ENCODE measurements around the gene BMI1. TPM values are rescaled to one million over a fixed set of nuclear protein-coding genes. Genes with fewer than 3 reads are reported as not detected.

BMI1 gene
- total and polyA plus RNA-seq, 10 donors: 26.9 to 89.7 (median 64.2) TPM

DNA sequence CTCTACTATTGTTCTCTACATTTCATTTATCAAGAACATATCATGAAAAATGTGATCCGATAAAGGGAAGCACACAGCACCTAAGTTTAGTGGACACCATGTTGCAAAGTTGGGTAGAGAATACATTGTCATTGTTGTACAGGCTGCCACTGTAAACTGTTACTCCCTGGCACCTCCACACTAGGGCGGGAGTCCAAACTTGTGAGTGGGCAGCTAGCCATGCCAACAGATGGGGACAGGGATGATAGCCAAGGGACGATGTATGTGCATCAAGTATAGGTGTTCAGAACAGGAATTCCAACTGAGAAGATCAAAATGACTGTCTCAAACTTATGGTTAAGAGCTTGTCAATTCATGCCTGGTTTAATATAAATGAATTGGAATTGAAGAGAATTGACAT lies 35.8 kb upstream of the BMI1 start:
- H3K9me3 ChIP-seq: no peaks in the 10 kb centered on the region
- peaks cover 0 to 5% (median 0%) of the 10 kb centered on the region in 7 donors for H3K27me3 ChIP-seq (replicated peaks in 1 of 7)
- no peaks in the 10 kb centered on the region for H3K36me3 ChIP-seq
- no peak overlapping the region for H3K27ac ChIP-seq
- WGBS, 5 donors: 85 to 91% (median 88%) methylated on average over 3 of the region's 3 CpGs
- no peak overlapping the region for H3K4me3 ChIP-seq
- intact Hi-C loops (cut with DNase I; ENCODE audit: low total_unique reads): no loop called here
- H3K4me1 ChIP-seq: no peaks in the 10 kb centered on the region
- DNase-seq: no peak
- TF ChIP-seq, protein P1, sequence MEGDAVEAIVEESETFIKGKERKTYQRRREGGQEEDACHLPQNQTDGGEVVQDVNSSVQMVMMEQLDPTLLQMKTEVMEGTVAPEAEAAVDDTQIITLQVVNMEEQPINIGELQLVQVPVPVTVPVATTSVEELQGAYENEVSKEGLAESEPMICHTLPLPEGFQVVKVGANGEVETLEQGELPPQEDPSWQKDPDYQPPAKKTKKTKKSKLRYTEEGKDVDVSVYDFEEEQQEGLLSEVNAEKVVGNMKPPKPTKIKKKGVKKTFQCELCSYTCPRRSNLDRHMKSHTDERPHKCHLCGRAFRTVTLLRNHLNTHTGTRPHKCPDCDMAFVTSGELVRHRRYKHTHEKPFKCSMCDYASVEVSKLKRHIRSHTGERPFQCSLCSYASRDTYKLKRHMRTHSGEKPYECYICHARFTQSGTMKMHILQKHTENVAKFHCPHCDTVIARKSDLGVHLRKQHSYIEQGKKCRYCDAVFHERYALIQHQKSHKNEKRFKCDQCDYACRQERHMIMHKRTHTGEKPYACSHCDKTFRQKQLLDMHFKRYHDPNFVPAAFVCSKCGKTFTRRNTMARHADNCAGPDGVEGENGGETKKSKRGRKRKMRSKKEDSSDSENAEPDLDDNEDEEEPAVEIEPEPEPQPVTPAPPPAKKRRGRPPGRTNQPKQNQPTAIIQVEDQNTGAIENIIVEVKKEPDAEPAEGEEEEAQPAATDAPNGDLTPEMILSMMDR (IDR thresholded peaks at IDR 0.05 in 8 of 11, conservative IDR thresholded peaks at IDR 0.05 in 3 of 11): no peak
- TF ChIP-seq POLR2A (IDR thresholded peaks at IDR 0.05): no peak
- no peak for TF ChIP-seq POLR2AphosphoS5 (IDR thresholded peaks at IDR 0.05)

DNA sequence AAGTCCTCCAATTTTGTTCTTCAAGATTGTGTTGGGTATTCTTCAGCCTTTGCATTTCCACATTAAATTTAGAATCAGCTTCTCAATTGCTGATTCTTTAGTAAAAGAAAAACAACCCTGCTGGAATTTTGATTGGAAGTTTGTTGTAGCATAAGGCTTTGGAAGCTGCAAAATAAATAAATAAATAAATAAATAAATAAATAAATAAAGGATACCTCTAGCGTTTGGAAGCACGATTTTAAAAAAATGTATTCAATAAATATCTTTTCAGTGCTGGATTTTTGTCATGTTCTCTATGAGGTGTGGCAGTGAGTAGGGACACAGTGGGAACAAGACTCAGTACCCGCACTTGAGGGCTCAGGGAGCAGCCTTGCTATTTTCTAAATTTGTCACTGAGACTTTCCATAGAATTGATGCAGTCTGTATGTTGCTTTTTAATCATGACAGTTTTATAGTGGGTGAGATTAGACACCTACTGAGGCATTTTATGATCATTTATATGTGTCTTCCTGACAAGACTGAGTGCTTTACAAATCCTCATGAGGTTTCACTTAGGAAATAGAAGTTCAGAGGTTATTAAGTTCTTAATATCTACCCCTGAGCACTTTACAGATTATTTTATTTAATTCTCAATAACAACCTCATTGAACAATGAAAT lies 27.0 kb upstream of the BMI1 start:
- Histone ChIP-seq H3K9me3 (no peaks in the 10 kb centered on the region), H3K27me3 (replicated peaks in 1 of 7) (peaks cover 0 to 26% (median 0%) of the 10 kb centered on the region in 7 donors)
- WGBS, 5 donors: 92 to 97% (median 96%) methylated on average over 3 of the region's 3 CpGs

DNA sequence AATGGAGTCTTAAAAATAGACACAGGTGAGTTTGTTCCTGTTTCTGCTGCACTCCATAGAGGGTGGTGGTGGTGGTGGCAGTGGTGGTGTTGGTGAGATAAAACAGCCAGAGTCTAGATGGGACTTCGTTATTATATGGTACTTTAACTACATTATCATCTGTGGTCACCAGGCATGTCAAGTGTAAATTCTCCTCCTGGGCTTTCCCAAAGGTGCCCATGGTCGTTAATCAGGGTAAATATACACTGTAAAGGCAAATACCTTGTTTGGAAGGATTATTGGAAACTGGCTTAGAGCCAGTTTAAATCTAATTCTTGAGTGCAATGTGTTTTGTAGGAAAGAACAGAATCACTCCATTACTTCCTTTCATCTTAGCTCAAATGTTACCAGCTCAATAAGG lies 26.2 kb upstream of the BMI1 start:
- 57 to 86% (median 62%) methylated on average over 2 of the region's 2 CpGs for WGBS, 5 donors
- Histone ChIP-seq H3K9me3 (no peaks in the 10 kb centered on the region), H3K36me3 (no peaks in the 10 kb centered on the region), H3K4me3 (no peak overlapping the region), H3K27ac (no peak overlapping the region), H3K4me1 (no peaks in the 10 kb centered on the region), H3K27me3 (replicated peaks in 1 of 7) (peaks cover 0 to 26% (median 0%) of the 10 kb centered on the region in 7 donors)
- intact Hi-C loops (cut with DNase I; ENCODE audit: low total_unique reads): no loop called here
- TF ChIP-seq POLR2AphosphoS5 (IDR thresholded peaks at IDR 0.05): no peak
- TF ChIP-seq, protein P1 (IDR thresholded peaks at IDR 0.05 in 8 of 11, conservative IDR thresholded peaks at IDR 0.05 in 3 of 11): no peak
- DNase-seq: no peak

More for the DNA sequence above, 27.0 kb upstream of the BMI1 start:
- Histone ChIP-seq H3K27ac (no peak overlapping the region), H3K4me3 (no peak overlapping the region), H3K4me1 (no peaks in the 10 kb centered on the region), H3K36me3 (no peaks in the 10 kb centered on the region)
- no peak for DNase-seq
- intact Hi-C loops (cut with DNase I; ENCODE audit: low total_unique reads): no loop called here
- TF ChIP-seq POLR2A (IDR thresholded peaks at IDR 0.05): no peak
- TF ChIP-seq, protein P1 (IDR thresholded peaks at IDR 0.05 in 8 of 11, conservative IDR thresholded peaks at IDR 0.05 in 3 of 11): no peak
- no peak for TF ChIP-seq POLR2AphosphoS5 (IDR thresholded peaks at IDR 0.05)

DNA sequence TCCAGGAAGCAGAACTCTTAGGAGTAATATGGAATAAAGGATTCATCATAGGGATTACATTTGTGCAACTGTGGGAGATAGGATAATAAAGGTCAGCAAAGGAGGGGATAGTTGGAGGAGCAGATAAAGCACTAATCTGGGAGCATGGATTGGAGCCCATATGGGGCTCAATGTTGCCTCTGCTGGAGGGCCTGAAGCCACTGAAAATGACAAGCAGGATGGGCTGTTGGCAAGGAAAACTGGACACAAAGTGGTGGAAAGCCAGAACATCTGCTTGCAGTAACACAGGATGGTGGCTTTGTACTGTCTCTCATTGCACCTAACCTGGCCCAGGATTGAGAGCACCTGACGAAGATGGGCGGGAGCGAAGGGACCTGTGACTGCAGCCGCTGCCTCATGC lies 19.7 kb upstream of the BMI1 start:
- 95 to 100% (median 97%) methylated on average over 4 of the region's 4 CpGs for WGBS, 5 donors
- Histone ChIP-seq H3K4me3 (no peak overlapping the region), H3K36me3 (no peaks in the 10 kb centered on the region), H3K4me1 (no peaks in the 10 kb centered on the region), H3K9me3 (peaks cover 0 to 3% (median 0%) of the 10 kb centered on the region in 8 donors), H3K27me3 (replicated peaks in 1 of 7) (peaks cover 0 to 14% (median 0%) of the 10 kb centered on the region in 7 donors), H3K27ac (no peak overlapping the region)
- TF ChIP-seq POLR2AphosphoS5 (IDR thresholded peaks at IDR 0.05) (no peak), POLR2A (IDR thresholded peaks at IDR 0.05) (no peak)
- TF ChIP-seq, protein P1 (IDR thresholded peaks at IDR 0.05 in 8 of 11, conservative IDR thresholded peaks at IDR 0.05 in 3 of 11): no peak
- intact Hi-C loops (cut with DNase I; ENCODE audit: low total_unique reads): no loop called here
- no peak for DNase-seq

All from spleen (tissue), 11 donors.